ENCODE measurements around the gene PRKG1.
A peak's percentile ranks its signal among the peaks of the same experiment; 100 is the strongest.

PRKG1 gene

DNA sequence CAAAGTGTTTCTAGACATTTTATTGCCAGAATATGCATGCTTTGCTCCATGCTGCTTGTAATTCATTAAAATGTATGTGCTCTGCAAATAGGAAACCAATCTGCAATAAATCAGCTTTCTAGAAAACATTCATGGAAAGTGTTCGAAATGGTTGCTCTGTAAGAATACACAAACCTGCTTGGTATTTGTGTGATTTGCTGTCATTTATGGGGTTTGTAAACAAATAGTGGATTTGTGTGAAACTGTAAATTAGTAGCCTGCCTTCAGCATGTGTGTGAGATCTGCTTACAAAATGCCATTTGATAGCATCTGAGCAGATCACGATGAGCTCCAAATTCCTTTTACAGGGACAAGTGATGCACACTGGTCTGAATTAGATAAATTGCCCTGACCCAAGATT, 844.2 kb downstream of the PRKG1 start:
- no peak for DNase-seq

DNA sequence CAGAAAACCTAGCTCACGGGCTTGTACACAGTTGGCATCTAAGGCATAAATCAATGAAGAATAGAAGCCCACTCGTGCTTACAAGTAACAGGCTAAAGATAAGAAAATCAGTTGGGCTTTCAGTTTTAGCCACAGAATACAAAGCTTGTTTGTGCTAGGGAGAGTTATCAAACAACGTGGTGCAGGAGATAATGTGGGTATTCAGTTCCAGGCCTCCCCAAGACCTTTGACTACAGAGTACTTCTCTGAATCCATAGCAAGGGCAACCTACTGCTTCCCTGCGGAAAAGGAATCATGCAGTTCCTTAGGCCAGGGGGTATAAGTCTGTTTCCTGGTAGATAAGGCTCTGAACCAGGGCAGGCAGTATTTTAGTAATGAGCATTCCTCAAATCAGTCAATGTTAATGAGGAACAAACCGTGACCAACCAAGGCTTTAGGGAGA, 844.6 kb downstream of the PRKG1 start:
- no peak for DNase-seq

DNA sequence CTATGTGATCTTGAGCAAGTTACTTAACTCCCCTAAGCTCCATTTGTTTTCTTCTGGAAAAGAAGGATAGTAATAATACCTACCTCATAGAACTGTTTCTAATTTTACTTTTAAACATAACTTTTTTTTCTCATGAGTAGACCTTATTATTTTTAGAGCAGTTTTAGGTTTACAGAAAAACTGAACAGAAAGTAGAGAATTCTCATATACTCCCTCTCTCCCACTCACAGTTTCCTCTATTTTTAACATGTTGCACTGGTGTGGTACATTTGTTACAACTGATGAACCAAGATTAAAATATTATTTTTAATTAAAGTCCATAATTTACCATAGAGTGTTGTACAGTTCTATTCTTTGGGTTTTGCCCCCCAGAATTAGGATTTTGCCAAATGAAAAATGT, 846.4 kb downstream of the PRKG1 start:
- DNase-seq: no peak

DNA sequence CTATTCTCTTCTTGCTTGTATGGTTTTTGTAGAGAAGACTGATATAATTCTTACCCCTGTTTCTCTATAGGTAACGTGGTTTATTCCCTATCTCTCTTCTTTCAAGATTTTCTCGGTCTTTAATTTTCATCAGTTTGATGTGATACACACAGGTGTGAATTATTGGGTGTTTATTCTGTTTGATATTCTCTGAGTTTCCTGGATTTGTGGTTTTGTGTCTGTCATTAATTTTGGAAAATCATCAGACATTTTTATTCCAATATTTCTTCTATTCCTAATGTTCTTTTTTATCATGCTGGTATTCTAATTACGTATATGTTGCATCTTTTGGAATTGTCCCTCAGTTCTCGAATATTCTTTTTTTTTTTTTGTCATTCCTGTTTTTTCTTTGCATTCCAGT, 850.1 kb downstream of the PRKG1 start:
- no peak for DNase-seq

DNA sequence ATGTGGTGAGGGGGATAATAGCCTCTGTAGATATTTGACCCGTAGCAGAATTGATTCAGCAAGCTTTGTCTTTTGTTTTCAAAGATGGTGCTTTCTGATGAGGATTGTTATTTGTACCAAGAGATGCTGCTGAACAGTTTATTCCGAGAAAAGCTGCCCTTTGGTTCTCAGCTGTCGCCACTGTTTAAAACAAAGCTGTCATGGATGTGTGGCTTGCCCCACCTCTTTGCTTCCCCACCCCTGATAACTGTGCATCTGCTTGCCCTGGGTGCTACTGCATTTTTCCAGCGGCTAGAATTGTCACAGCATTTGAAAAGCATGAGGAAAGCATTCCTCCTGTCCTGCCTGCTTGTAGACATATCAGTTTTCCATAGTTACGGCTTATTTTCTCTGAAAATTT, 852.0 kb downstream of the PRKG1 start:
- no peak for DNase-seq

DNA sequence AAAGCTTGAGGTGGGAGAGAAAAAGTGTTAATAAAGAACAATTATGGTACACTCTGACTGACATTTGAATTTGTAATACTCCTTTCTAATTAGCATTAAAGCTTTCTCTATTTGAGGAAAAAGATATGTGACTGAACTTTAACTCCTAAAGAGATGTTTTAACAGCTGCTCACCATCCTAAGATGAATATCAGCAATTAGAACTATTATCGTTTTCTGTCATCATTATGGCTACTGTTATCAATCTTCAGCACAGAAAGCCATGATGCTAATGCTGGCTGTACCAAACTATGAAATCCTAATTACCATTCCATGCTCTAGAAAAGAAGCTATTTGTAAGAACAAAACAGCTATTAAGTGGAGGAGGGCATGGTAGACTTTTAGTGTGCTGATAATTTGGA, 853.9 kb downstream of the PRKG1 start:
- no peak for DNase-seq

DNA sequence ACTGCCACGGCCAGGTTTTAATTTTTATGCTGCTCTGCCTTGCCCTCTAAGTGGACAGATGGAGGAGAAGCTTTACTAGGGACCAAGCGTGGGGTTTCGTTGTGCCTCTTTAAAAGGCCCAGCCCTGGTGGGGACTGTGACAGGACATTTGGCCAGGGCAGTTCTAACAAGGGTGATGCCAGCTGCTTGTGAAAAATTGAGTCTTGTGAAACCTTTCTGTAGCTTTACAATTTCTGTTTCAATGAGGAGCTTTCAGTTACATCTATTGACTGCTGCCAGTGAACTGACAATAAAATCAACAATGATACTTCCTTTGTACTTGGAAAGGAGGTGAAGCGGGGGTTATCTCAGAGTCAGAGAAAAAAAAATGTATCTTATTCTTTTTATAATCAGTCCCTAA, 858.2 kb downstream of the PRKG1 start:
- DNase-seq: no peak

DNA sequence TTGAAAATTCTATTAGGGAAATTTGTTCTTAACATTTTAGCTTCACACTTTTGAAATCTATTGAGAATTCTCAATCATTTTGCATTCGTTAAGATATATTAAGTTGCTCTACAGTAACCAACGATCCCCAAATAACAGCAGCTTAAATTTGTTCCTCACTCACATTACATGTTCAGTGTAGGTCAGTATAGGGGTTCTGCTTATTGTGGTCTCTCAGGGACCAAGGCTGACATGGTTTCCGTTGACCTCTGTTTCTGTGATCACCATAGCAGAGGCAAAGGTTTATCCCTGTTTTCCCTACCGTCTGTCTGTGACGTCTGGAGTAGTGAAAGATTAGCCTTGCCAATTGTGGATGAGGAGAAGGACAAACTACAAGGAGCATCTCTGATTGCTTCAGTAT, 860.1 kb downstream of the PRKG1 start:
- no peak for DNase-seq

DNA sequence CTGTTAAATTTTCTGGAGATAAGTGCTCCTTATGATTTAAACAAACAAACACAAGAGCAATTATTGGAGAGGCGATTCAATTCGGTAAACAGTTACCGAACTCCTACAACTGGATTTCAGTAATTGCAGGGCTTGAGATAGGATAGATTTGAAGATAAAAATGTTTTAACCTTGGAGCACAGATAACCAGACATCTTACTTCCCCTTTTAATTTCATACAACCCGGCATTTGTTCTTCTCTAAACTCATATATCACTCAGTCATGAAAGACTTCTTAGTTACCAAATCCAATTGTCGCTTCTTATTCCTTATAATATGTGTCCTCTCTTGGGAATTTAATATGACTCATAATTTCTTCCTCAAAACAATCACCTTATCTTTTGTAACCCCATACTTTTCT, 861.1 kb downstream of the PRKG1 start:
- DNase-seq: no peak

DNA sequence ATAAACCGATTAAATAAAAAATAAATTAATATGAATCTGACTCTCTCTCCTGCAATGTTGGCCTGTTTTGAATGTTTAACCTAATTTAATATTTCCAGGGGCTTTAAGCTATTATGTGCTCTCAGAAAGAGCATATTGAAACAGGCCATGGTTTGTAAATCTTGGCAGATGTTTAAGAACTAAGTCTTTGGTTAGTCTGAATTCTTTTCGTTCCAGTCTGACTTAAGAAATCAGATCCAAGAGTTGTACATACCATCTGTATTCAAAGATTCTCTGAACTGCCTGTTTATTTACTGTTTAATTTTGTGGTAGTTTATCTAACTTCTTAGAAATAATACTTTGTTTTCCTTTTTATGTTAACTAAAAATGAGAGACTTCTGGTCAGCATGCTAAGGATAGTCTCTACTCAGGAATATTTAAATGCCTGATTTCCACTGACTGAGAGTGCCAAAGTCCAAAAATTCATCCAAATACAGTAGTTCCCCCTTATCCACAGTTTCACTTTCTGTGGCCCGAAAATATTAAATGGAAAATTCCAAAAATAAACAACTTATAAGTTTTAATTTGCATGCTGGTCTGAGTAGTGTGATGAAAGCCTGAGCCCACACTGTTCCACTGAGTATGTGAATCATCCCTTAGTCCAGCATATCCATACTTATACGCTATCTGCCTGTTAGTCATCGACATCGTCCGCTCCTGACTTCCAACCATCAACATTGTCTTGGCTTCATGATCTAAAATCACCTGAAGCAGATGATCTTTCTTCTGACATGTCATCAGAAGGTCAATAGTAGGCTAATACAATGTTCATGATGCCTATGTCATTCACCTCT, 863.2 kb downstream of the PRKG1 start:
- DNase-seq: no peak

DNA sequence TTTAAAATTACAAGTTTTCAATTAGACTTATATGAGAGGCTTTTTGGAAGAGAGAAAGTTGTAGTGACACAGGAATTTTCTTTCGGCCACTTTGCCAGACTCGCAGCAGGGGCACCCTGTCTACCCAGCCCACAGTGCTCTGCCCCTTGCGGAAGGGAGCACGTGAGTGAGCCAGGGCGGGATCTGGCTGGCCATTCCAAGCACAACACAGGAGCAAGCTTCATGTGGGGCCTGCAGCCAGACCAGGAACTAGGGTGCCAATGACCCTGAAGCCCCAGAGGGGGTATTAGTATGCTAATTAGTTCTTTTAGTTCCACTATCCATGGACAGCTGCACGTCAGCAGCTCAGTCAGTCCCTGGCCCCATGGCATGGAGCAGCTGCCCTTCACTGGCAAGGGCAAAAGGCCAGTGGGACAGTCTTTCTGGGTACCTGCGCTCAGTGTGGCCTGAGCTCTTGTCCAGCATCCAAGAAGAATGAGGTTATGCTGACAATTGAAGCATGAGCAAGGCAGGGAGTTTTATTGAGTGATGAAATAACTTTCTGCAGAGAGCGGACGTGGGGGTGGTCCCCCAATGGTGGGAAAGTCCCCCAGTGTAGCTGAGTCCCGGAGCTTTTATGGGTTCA, 876.2 kb downstream of the PRKG1 start:
- no peak for DNase-seq

DNA sequence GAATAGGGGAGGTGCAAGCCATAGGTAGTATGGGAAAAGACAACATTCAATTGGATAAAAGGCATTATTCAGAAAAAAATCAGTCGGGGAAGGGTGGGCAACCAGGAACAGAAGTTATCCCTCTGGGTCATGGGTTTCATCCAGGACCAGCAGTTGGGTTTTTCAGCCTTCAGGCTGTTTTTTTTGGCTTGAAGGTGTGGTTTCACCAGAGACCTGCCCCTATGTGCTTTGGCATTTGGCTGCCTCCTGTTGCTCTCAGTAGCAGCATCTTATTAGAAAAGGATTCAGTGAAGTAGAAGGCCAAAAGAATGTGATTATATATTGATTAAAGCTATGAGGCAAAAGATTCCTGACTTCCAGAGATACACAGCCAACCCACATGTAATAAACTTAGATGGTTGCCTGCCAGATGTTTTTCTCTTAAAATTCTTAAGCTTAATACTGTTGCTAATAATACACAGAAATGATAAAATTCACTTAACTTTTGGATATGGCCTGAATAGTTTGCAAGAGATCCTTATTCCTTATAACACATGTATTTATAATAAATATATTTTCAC, 876.8 kb downstream of the PRKG1 start:
- no peak for DNase-seq

DNA sequence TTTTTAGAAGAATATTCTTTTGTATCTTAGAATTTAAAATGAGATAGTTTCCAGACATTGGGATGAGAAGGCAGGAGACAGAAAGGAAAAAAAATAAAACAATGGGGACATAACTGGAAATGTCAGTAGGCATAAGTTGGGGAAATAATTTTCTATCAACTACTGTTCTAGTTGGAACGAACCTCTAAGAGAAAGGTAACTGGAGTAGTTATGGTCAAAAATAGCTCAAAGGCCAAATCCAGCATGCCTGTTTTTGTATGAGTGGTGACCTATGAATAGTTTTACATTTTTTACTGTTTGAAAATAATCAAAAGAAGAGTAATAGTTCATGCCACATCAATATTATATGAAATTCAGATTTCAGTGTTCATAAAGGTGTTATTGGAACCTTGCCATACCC, 877.3 kb downstream of the PRKG1 start:
- DNase-seq: no peak

DNA sequence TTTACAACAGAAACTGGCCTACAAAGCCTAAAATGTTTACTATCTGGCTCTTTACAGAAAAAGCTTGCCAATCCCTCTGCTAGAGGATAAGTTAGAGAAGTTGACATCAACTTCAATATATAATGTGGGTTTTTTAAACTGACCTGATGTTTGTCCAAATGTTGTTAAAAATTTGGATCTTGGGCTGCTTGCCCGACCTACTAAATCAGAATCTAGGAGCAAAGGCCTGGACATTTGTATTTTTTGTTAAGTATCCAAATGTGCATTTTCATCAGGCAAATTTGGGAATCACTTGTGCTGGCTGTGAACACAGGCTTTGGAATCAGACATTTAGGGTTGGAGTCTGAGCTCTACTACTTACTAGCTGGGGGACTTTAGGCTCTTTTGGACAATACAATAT, 877.8 kb downstream of the PRKG1 start:
- DNase-seq: no peak

DNA sequence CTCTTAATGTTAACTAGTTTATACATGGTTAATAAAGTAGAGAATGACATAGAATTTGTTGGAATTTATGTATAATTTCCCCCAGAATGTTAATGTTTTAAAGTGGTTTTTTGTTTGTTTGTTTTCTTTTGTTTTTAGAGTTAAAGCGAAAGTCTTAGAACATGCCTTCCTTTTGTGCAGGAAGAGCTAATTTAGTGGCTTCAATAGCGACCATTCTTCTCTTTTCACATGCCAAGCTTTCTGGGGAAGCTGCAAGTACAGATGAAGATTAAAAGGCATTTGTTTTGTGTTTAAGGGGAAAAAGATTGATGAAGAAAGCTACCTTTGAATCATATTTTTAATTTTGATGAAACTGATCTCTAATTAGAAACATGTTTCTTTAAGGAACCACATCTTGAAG, 881.4 kb downstream of the PRKG1 start:
- no peak for DNase-seq

DNA sequence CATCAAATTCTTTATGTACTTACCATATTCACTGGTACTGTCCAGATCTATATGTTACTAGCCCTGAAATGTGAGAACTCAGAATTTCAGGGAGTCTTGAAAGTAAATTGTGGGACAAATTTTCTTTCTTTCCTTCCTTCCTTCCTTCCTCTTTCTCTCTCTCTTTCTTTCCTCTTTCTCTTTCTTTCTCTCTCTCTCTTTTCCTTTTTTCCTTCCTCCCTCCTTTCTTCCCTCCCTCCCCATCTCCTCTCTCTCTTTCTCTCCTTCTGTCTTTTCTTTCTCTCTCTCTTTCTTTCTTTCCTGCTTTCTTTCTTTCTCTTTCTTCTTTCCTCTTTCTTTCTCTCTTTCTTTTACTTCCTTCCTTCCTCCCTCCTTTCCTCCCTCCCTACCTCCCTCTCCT, 882.5 kb downstream of the PRKG1 start:
- DNase-seq: no peak

DNA sequence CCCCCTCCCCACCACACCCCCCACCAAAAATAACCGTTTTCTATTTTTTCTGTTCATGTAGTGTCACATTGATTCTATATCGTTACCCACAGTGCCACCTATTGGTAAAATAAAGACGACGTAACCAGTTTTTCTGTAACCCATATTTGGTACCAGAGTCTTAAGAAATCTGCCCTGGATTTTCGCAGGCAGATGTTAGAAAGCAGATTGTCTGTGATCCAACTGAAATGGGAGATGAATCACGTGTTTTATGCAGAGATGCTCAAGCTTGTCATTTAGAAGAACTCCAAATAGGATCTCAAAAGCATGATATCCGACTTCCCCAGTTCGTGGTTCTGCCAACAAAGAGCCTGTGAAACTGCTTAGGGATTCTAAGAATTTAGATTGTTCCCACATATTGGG, 886.2 kb downstream of the PRKG1 start:
- peak; percentile 48 to 84 for DNase-seq

DNA sequence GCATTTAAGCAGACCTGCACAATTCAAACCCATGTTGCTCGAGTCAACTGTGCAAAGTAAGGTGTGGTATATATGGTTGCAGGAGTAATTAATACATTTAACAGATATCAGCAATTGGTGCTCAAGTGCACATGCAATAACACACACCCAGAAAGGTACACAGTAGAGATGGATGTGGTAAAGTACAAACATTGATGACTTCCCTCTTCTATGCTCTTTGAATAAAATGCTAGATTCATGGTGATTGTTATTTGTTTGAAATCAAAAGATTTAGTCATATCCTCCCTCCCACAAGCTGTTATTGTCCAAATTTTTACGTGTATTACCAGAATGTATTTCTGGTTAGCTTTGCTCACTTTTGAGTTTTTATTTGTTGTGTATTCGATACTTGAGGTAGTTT, 887.1 kb downstream of the PRKG1 start:
- no peak for DNase-seq

DNA sequence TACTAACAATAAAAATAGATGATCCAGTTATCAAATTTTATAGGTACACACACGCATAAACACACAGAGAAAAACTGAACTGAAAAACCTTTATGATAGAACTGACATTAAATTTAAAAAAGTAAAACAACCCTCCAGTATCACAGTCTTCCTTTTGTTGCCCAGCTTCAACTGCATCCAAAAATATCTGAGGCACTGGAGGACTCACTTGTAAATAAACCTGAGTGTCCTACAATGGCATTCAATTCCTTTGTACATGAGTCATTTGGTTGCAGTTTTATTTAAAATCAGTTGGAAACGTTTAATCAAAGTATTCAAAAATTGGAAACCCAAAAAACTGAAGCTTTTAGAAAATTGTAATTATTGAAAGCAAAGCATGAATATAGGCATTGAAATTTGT, 890.3 kb downstream of the PRKG1 start:
- DNase-seq: no peak

DNA sequence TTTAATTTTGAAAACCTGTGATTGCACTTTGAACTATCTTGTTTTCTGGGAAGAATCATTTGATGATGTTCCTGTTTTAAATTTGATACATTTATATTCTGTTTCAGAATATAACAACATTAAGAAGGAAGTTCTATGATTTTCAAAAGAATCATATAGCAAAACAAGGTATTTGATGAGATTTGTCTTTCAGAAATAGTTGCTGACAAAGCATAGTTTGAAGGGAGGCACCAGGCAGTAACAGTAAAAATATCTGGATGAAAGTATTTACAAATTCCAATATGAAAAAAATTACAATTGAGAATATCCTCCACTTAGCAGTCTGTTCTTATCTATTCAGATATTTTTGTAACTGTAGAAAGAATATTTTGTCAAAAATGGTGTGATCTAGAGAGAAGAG, 891.2 kb downstream of the PRKG1 start:
- DNase-seq: no peak

DNA sequence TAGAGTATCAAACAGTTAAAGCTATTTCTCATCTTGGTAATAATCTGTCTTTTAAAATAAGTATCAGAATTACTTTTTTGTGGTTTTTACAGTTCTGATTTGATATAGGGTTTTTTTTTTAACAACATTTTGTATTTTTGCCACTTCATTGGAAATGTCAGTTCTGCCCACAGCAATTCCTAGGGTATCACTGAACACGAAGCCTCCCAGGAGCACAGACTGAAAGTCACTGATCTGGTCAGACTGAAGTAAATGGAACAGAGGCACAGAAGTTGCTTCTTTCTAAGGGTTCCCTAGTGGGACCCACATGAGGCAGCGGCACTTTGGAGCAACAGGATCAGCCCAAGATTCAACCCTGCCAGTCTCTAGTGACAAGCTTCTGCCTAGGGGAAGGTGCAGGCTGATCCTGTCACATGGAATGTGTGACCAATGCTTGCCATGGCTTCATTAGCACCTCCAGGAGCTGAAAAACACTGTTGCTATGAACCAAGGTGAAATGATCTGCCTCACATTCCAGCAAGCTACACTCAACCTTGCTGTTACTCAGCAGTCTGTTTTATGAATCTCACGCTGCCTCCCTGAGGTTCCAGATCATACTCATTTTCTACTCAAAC, 898.6 kb downstream of the PRKG1 start:
- no peak for DNase-seq

DNA sequence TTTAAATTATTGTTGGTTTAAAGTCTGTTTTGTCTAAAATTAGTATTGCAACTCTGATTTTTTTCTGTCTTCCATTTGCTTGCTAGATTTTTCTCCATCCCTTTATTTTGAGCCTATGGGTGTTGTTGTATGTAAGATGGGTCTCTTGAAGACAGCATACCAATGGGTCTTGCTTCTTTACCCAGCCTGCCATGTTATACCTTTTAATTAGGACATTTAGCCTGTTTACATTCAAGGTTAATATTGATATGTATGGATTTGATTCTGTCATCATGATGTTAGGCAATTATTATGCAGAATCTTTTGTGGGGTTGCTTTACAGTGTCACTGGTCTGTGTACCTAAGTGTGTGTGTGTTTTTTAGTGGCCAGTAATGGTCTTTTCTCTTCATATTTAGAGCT, 906.5 kb downstream of the PRKG1 start:
- DNase-seq: no peak

DNA sequence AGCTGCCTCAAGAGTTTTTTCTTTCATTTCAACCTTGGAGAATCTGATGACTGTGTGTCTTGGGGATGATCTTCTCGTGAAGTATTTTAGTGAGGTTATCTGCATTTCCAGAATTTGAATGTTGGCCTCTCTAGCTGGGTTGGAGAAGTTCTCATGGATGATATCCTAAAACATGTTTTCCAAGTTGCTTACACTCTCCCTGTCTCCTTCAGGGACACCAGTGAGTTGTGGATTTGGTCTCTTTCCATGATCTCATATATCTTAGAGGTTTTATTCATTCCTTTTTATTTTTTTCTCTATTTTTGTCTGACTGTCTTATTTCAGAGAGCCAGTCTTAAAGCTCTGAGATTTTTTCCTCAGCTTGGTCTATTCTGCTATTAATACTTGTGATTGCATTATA, 907.4 kb downstream of the PRKG1 start:
- DNase-seq: no peak

DNA sequence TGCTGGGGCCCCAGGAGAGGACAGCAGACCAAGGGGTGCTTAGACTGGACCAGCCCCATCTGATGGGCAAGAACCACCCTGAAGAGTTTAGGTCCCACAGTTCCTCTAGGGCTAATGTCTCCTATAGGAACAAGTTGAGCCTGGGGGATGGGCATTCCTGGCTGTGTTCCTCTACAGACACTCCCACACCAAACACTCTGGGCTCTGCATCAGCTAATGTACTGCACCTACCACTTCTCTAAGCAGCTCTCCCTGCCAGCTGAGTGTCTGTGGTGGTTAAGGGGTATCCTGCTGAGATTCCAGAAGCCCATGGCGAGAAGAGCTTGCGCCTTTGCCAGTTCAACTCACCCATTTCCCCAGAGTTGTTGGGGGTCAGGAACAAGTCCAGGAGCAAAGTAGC, 909.2 kb downstream of the PRKG1 start:
- DNase-seq: no peak

Measured in NCI-H524 (cell line).